Upper lobe of right lung (tissue), 1 donor: Measurements from ENCODE around the gene RNF150. TPM values are rescaled to one million over a fixed set of nuclear protein-coding genes. Genes with fewer than 3 reads are reported as not detected.

Source experiments
- ATAC-seq: fragments of 200-7000 bp; cut with Tn5 transposase; one replicate; pipeline ENCODE4 v1.9.1; 2020; ENCODE audit warnings: mild to moderate bottlenecking, moderate library complexity
- DNase-seq: peaks from one replicate; pipeline ENCODE4 v3.0.0-alpha.2; 2020
- H3K27ac ChIP-seq: fragments of 200-600 bp; one replicate; pipeline ENCODE4 v1.8.0; 2022
- H3K27me3 ChIP-seq: fragments of 200-600 bp; one replicate; pipeline ENCODE4 v1.8.0; 2022; ENCODE audit warnings: mild to moderate bottlenecking
- H3K36me3 ChIP-seq: fragments of 200-600 bp; one replicate; pipeline ENCODE4 v1.8.0; 2022
- H3K4me1 ChIP-seq: fragments of 200-600 bp; one replicate; pipeline ENCODE4 v1.8.0; 2022
- H3K4me3 ChIP-seq: fragments of 200-600 bp; one replicate; pipeline ENCODE4 v1.8.0; 2022; ENCODE audit warnings: mild to moderate bottlenecking
- H3K9me3 ChIP-seq: fragments of 200-600 bp; one replicate; pipeline ENCODE4 v1.8.0; 2022
- CTCF ChIP-seq: fragments of 200-600 bp; IDR thresholded peaks from one replicate; pipeline ENCODE4 v1.8.0; 2022; ENCODE audit warnings: antibody characterized with exemption
- intact Hi-C: fragments of 100-400 bp; cut with DNase I; formaldehyde crosslinking; loops from one replicate; pipeline ENCODE4 v1.11.0; 2022
- total RNA-seq: library from RNA; stranded (reverse); fragmentation: NEBNext Ultra II Directional; extraction: Animal tissue kit (Norgen Biotek cat#: 25700); gene quantifications from one replicate; pipeline ENCODE4 v1.2.1, GENCODE V29; 2021
- donor health status: DM: no; HTN: yes; CAD: no; lungs with severe emphysema.

The RNF150 gene
- total RNA-seq, 1 donor from 2014 or later = 2.4 TPM

- no peak overlapping the region for H3K4me3 ChIP-seq
- DNase-seq (no peak), ATAC-seq (no peak)
- intact Hi-C loops = no loop called here
- H3K27me3 ChIP-seq = peaks cover 3% of the 10 kb centered on the region
- H3K4me1 ChIP-seq = no peaks in the 10 kb centered on the region
- no peak overlapping the region for H3K27ac ChIP-seq
- TF ChIP-seq CTCF = no peak
- H3K9me3 ChIP-seq = no peaks in the 10 kb centered on the region
- no peaks in the 10 kb centered on the region for H3K36me3 ChIP-seq
These were observed 21.5 kb upstream of the RNF150 start for GRCh38 chr4:141154725-141155124.

- no peak overlapping the region for H3K27ac ChIP-seq
- no peaks in the 10 kb centered on the region for H3K4me1 ChIP-seq
- H3K9me3 ChIP-seq = no peaks in the 10 kb centered on the region
- H3K4me3 ChIP-seq = no peak overlapping the region
- TF ChIP-seq CTCF = no peak
- DNase-seq (no peak), ATAC-seq (no peak)
- no peaks in the 10 kb centered on the region for H3K36me3 ChIP-seq
- intact Hi-C loops = no loop called here
- H3K27me3 ChIP-seq = peaks cover 3% of the 10 kb centered on the region
These were observed 20.7 kb upstream of the RNF150 start for GRCh38 chr4:141153751-141154510.

- ATAC-seq (no peak), DNase-seq (no peak)
- Histone ChIP-seq H3K36me3 (no peaks in the 10 kb centered on the region), H3K4me3 (no peak overlapping the region), H3K27ac (no peak overlapping the region), H3K27me3 (no peaks in the 10 kb centered on the region), H3K9me3 (no peaks in the 10 kb centered on the region), H3K4me1 (no peaks in the 10 kb centered on the region)
- no peak for TF ChIP-seq CTCF
- intact Hi-C loops = no loop called here
These were observed 10.9 kb upstream of the RNF150 start for GRCh38 chr4:141144207-141144606.

- TF ChIP-seq CTCF = no peak
These were observed 9.2 kb upstream of the RNF150 start for GRCh38 chr4:141142423-141142822.

GRCh38 chr4:141140391-141141200 is 7.3 kb upstream of the RNF150 start:
- no peak overlapping the region for H3K27ac ChIP-seq
- ATAC-seq = no peak

More at GRCh38 chr4:141142423-141142822, 9.2 kb upstream of the RNF150 start:
- ATAC-seq = peak; percentile 74
- Histone ChIP-seq H3K36me3 (no peaks in the 10 kb centered on the region), H3K27ac (no peak overlapping the region), H3K4me1 (no peaks in the 10 kb centered on the region), H3K9me3 (no peaks in the 10 kb centered on the region), H3K27me3 (no peaks in the 10 kb centered on the region), H3K4me3 (no peak overlapping the region)
- DNase-seq = no peak
- intact Hi-C loops = no loop called here

More at GRCh38 chr4:141140391-141141200, 7.3 kb upstream of the RNF150 start:
- Histone ChIP-seq H3K4me1 (no peaks in the 10 kb centered on the region), H3K36me3 (no peaks in the 10 kb centered on the region), H3K9me3 (no peaks in the 10 kb centered on the region), H3K27me3 (no peaks in the 10 kb centered on the region), H3K4me3 (no peak overlapping the region)
- TF ChIP-seq CTCF = no peak
- intact Hi-C loops = no loop called here
- no peak for DNase-seq
